Keratinocyte (primary cell): ENCODE data around the gene TRIM9. TPM values are rescaled to one million over a fixed set of nuclear protein-coding genes. Genes with fewer than 3 reads are reported as not detected.

Experiments used
- DNase-seq: peaks from one replicate; pipeline ENCODE4 v3.0.0-alpha.2; 2011; ENCODE audit warnings: low read depth, missing footprints, low spot score
- FAIRE-seq: peaks from 2 replicates; lab custom pipeline; 2011; peaks lifted over from hg19 to GRCh38; lab: Jason Lieb, UNC
- H2AFZ ChIP-seq: 2 replicates; pipeline ENCODE4 v1.6.0; 2012; ENCODE audit warnings: low read length, control low read depth, inconsistent platforms; ENCODE audit not compliant: control insufficient read depth
- H3K27ac ChIP-seq: 2 replicates; pipeline ENCODE4 v1.5.1; 2011; ENCODE audit warnings: low read length; ENCODE audit not compliant: control insufficient read depth, insufficient read depth
- H3K27me3 ChIP-seq: 3 replicates; pipeline ENCODE4 v1.6.0; 2011; ENCODE audit warnings: low read length; ENCODE audit not compliant: control insufficient read depth, insufficient read depth; ENCODE audit errors: extremely low read depth
- H3K36me3 ChIP-seq, 2 experiments: 2 replicates in 1 of 2; 3 replicates in 1 of 2; pipeline ENCODE4 v1.5.1; 2011; ENCODE audit warnings: low read length in 2 of 2, mild to moderate bottlenecking in 1 of 2; ENCODE audit not compliant: control insufficient read depth in 2 of 2, insufficient read depth in 2 of 2; ENCODE audit errors: extremely low read depth in 1 of 2
- H3K4me1 ChIP-seq: 3 replicates; pipeline ENCODE4 v1.5.1; 2011; ENCODE audit warnings: low read length; ENCODE audit not compliant: control insufficient read depth, insufficient read depth; ENCODE audit errors: extremely low read depth
- H3K4me2 ChIP-seq: 3 replicates; pipeline ENCODE4 v1.6.0; 2011; ENCODE audit warnings: low read depth, low read length; ENCODE audit not compliant: control insufficient read depth, insufficient read depth; ENCODE audit errors: extremely low read depth
- H3K4me3 ChIP-seq, 3 experiments: fragments of 200-600 bp in 1 of 3; sonication (generic) in 1 of 3; 2 replicates in 2 of 3; 3 replicates in 1 of 3; pipeline ENCODE4 v1.5.1; 2011 to 2016; ENCODE audit warnings: low read length in 3 of 3, mild to moderate bottlenecking in 3 of 3, control low read depth in 2 of 3, inconsistent platforms in 1 of 3, low read depth in 1 of 3, mixed read lengths in 1 of 3, mixed run types in 1 of 3, moderate library complexity in 1 of 3; ENCODE audit not compliant: control insufficient read depth in 2 of 3, insufficient read depth in 2 of 3; ENCODE audit errors: extremely low read depth in 1 of 3
- H3K79me2 ChIP-seq: 2 replicates; pipeline ENCODE4 v1.6.0; 2012; ENCODE audit warnings: low read length; ENCODE audit not compliant: control insufficient read depth, insufficient read depth
- H3K9ac ChIP-seq: 3 replicates; pipeline ENCODE4 v1.6.0; 2011; ENCODE audit warnings: low read length; ENCODE audit not compliant: control insufficient read depth, insufficient read depth; ENCODE audit errors: extremely low read depth
- H3K9me1 ChIP-seq: 3 replicates; pipeline ENCODE4 v1.6.0; 2011; ENCODE audit warnings: low read length; ENCODE audit not compliant: control insufficient read depth, insufficient read depth; ENCODE audit errors: extremely low read depth
- H3K9me3 ChIP-seq: 2 replicates; pipeline ENCODE4 v1.5.1; 2012; ENCODE audit warnings: low read depth, low read length; ENCODE audit not compliant: control insufficient read depth
- H4K20me1 ChIP-seq: 3 replicates; pipeline ENCODE4 v1.6.0; 2011; ENCODE audit warnings: low read length; ENCODE audit not compliant: control insufficient read depth, insufficient read depth; ENCODE audit errors: extremely low read depth
- EZH2 ChIP-seq: IDR thresholded peaks from one replicate; pipeline ENCODE4 v1.6.1; 2012; ENCODE audit warnings: inconsistent platforms, mild to moderate bottlenecking, low read length, moderate library complexity
- dilution Hi-C: fragments of 300-500 bp; cut with MboI; formaldehyde crosslinking; loops from one replicate; pipeline ENCODE4 v1.7.0; 2020; ENCODE audit warnings: low sequenced_read_pairs; ENCODE audit not compliant: extremely low pct_ligation_motif_present
- polyA plus RNA-seq, 5 experiments: library from polyadenylated mRNA; depleted of rRNA in 3 of 5; stranded (reverse) in 3 of 5; stranded (forward) in 1 of 5; unstranded in 1 of 5; fragments of >200 nt; gene quantifications; 1 replicate in 1 of 5; 2 replicates in 3 of 5; 3 replicates in 1 of 5; pipeline versions ENCODE4 v1.2.1 to v1.2.3, GENCODE V29; 2011 to 2012; ENCODE audit warnings: missing spikeins in 2 of 5, low read depth in 1 of 5, low replicate concordance in 1 of 5
- TF ChIP-seq, protein P1 (sequence below), 3 experiments: IDR thresholded peaks in 1 of 3; conservative IDR thresholded peaks in 1 of 3; optimal IDR thresholded peaks in 1 of 3; 2 replicates in 2 of 3; 3 replicates in 1 of 3; pipeline versions ENCODE3 to v1.5.1; 2011; ENCODE audit warnings: low read length in 3 of 3, mild to moderate bottlenecking in 3 of 3, moderate library complexity in 2 of 3, control low read depth in 1 of 3, inconsistent platforms in 1 of 3; ENCODE audit not compliant: insufficient read depth in 2 of 3; ENCODE audit errors: extremely low read depth in 1 of 3

TRIM9 gene
- polyA plus RNA-seq, 1 donor (not counting 4 experiments of a cell fraction or from before 2014, with no cell fraction given) = 0.04 TPM

DNA sequence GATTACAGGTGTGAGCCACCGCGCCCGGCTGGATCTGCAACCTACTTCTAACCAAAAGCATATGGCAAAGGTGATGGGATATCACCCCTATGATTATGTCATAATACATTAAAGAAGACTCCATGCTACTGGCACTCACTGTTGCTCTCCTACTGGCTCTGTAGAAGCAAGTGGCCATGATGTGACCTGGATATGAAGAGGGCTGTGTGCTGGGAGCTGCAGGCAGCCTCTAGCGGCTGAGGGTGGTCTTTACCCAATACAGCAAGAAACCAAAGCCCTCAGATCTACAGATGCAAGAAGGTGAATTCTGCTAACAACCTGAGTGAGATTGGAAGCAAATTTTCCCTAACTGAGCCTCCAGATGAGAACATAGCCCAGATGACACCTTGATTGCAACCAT lies 34.2 kb upstream of the TRIM9 start:
- no peak overlapping the region for H3K4me2 ChIP-seq
- TF ChIP-seq EZH2 = no peak
- TF ChIP-seq, protein P1, sequence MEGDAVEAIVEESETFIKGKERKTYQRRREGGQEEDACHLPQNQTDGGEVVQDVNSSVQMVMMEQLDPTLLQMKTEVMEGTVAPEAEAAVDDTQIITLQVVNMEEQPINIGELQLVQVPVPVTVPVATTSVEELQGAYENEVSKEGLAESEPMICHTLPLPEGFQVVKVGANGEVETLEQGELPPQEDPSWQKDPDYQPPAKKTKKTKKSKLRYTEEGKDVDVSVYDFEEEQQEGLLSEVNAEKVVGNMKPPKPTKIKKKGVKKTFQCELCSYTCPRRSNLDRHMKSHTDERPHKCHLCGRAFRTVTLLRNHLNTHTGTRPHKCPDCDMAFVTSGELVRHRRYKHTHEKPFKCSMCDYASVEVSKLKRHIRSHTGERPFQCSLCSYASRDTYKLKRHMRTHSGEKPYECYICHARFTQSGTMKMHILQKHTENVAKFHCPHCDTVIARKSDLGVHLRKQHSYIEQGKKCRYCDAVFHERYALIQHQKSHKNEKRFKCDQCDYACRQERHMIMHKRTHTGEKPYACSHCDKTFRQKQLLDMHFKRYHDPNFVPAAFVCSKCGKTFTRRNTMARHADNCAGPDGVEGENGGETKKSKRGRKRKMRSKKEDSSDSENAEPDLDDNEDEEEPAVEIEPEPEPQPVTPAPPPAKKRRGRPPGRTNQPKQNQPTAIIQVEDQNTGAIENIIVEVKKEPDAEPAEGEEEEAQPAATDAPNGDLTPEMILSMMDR (optimal IDR thresholded peaks at IDR 0.05 in 1 of 3, IDR thresholded peaks at IDR 0.05 in 1 of 3, conservative IDR thresholded peaks at IDR 0.05 in 1 of 3; ENCODE audit: extremely low read depth in 1 of 3, insufficient read depth in 2 of 3, low read length in 3 of 3) = no peak
- H4K20me1 ChIP-seq = no peaks in the 10 kb centered on the region
- no peaks in the 10 kb centered on the region for H3K4me1 ChIP-seq
- no peaks in the 10 kb centered on the region for H3K9me3 ChIP-seq
- H3K9ac ChIP-seq = no peak overlapping the region
- no peaks in the 10 kb centered on the region for H3K36me3 ChIP-seq
- H2AFZ ChIP-seq = no peak overlapping the region
- no peaks in the 10 kb centered on the region for H3K79me2 ChIP-seq
- H3K4me3 ChIP-seq = no peak overlapping the region
- H3K27me3 ChIP-seq = peaks cover 3% of the 10 kb centered on the region
- dilution Hi-C loops = no loop called here
- no peaks in the 10 kb centered on the region for H3K9me1 ChIP-seq
- no peak for DNase-seq
- FAIRE-seq = no peak
- H3K27ac ChIP-seq = no peak overlapping the region

DNA sequence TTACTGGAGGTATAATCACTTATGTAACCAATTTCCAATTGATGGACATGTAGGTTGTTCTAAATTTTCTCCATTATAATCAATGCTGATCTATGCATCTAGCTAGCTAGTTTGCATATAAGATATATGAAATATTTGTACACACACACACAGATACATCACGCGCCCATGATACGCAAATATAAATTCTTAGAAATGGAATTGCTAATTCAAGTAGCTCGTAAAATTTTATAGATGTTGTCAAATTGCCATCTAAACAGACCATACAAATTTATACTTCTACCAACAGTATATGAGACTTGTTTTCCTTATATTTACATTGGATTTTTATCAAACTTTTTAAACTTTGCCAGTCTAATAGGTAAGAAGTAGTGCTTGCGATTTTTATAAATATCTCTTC lies 29.1 kb upstream of the TRIM9 start:
- H3K27me3 ChIP-seq = peaks cover 6% of the 10 kb centered on the region
- no peaks in the 10 kb centered on the region for H3K9me1 ChIP-seq
- TF ChIP-seq, protein P1 (optimal IDR thresholded peaks at IDR 0.05 in 1 of 3, IDR thresholded peaks at IDR 0.05 in 1 of 3, conservative IDR thresholded peaks at IDR 0.05 in 1 of 3; ENCODE audit: extremely low read depth in 1 of 3, insufficient read depth in 2 of 3, low read length in 3 of 3) = no peak
- TF ChIP-seq EZH2 = no peak

More for the DNA sequence above, 29.1 kb upstream of the TRIM9 start:
- dilution Hi-C loops = no loop called here
- Histone ChIP-seq H3K27ac (no peak overlapping the region), H3K79me2 (no peaks in the 10 kb centered on the region), H3K4me2 (no peak overlapping the region), H3K4me3 (no peak overlapping the region), H4K20me1 (no peaks in the 10 kb centered on the region), H3K4me1 (peaks cover 8% of the 10 kb centered on the region), H3K9me3 (no peaks in the 10 kb centered on the region), H3K36me3 (no peaks in the 10 kb centered on the region), H3K9ac (no peak overlapping the region), H2AFZ (no peak overlapping the region)
- DNase-seq (no peak), FAIRE-seq (no peak)
